Loucy (cell line): ENCODE data around the gene CTBP2.

Source experiments
- H2AFZ ChIP-seq: fragments of 200-600 bp; sonication (generic); 2 replicates; pipeline ENCODE4 v1.6.0; 2016; ENCODE audit warnings: antibody characterized with exemption, mild to moderate bottlenecking, low read length, moderate library complexity
- H3F3A ChIP-seq: fragments of 200-600 bp; 2 replicates; pipeline ENCODE4 v1.6.0; 2016; ENCODE audit warnings: antibody characterized with exemption, low read depth, mild to moderate bottlenecking
- H3K27me3 ChIP-seq: fragments of 200-600 bp; sonication (generic); 2 replicates; pipeline ENCODE4 v1.6.1; 2014; ENCODE audit warnings: low read length, mild to moderate bottlenecking; ENCODE audit not compliant: insufficient read depth, poor library complexity, severe bottlenecking
- H3K36me3 ChIP-seq: fragments of 200-600 bp; sonication (generic); 2 replicates; pipeline ENCODE4 v1.6.1; 2016; ENCODE audit warnings: low read length; ENCODE audit not compliant: insufficient read depth
- H3K4me1 ChIP-seq: fragments of 200-600 bp; sonication (generic); 2 replicates; pipeline ENCODE4 v1.5.1; 2014; ENCODE audit warnings: low read length, mild to moderate bottlenecking; ENCODE audit not compliant: insufficient read depth, poor library complexity, severe bottlenecking
- H3K4me2 ChIP-seq: fragments of 200-600 bp; sonication (generic); 2 replicates; pipeline ENCODE4 v1.6.0; 2014; ENCODE audit warnings: antibody characterized with exemption, low read length, low read depth, mild to moderate bottlenecking; ENCODE audit not compliant: poor library complexity, severe bottlenecking
- H3K4me3 ChIP-seq: fragments of 200-600 bp; sonication (generic); 2 replicates; pipeline ENCODE4 v1.5.1; 2014; ENCODE audit warnings: low read length, mild to moderate bottlenecking, mixed read lengths; ENCODE audit not compliant: poor library complexity, severe bottlenecking
- H3K79me2 ChIP-seq: fragments of 200-600 bp; sonication (generic); 2 replicates; pipeline ENCODE4 v1.6.1; 2014; ENCODE audit warnings: low read length; ENCODE audit not compliant: insufficient read depth
- H3K9ac ChIP-seq: fragments of 200-600 bp; sonication (generic); 2 replicates; pipeline ENCODE4 v1.6.0; 2014; ENCODE audit warnings: mild to moderate bottlenecking, low read depth, low read length, moderate library complexity; ENCODE audit not compliant: poor library complexity, severe bottlenecking
- H3K9me2 ChIP-seq: fragments of 200-600 bp; sonication (generic); replicated peaks from 2 replicates; pipeline ENCODE4 v1.6.1; 2016; ENCODE audit warnings: low read depth, low read length, mixed read lengths
- H3K9me3 ChIP-seq: fragments of 200-600 bp; sonication (generic); 2 replicates; pipeline ENCODE4 v1.6.1; 2014; ENCODE audit warnings: mild to moderate bottlenecking, antibody characterized with exemption, low read length, low read depth; ENCODE audit not compliant: insufficient read depth
- H4K20me1 ChIP-seq: fragments of 200-600 bp; sonication (generic); 2 replicates; pipeline ENCODE4 v1.6.0; 2014; ENCODE audit warnings: antibody characterized with exemption, low read length, mild to moderate bottlenecking; ENCODE audit not compliant: insufficient read depth, poor library complexity, severe bottlenecking
- CTCF ChIP-seq: fragments of 200-600 bp; sonication (generic); conservative IDR thresholded peaks from 2 replicates; pipeline ENCODE4 v1.5.1; 2014; ENCODE audit warnings: mild to moderate bottlenecking, antibody characterized with exemption, low read length
- EZH2phosphoT487 ChIP-seq: fragments of 200-600 bp; IDR thresholded peaks from 2 replicates; pipeline ENCODE4 v1.6.1; 2018; ENCODE audit warnings: antibody characterized with exemption, mild to moderate bottlenecking, moderate library complexity, borderline replicate concordance

The CTBP2 gene

GRCh38 chr10:125175807-125176206, 15.4 kb upstream of the CTBP2 start:
- H3K9me2 ChIP-seq: no peaks in the 10 kb centered on the region; the same call in 1 of the 2 replicates
- no peak overlapping the region for H2AFZ ChIP-seq
- H3F3A ChIP-seq: no peaks in the 10 kb centered on the region
- no peaks in the 10 kb centered on the region for H3K36me3 ChIP-seq
- no peaks in the 10 kb centered on the region for H3K4me1 ChIP-seq
- no peaks in the 10 kb centered on the region for H3K27me3 ChIP-seq
- H4K20me1 ChIP-seq: no peaks in the 10 kb centered on the region
- H3K79me2 ChIP-seq: no peaks in the 10 kb centered on the region
- H3K9me3 ChIP-seq: no peaks in the 10 kb centered on the region
- H3K4me3 ChIP-seq: no peak overlapping the region
- H3K4me2 ChIP-seq: no peak overlapping the region
- H3K9ac ChIP-seq: no peak overlapping the region
- TF ChIP-seq EZH2phosphoT487: no peak
- TF ChIP-seq CTCF: no peak

GRCh38 chr10:125174360-125174759, 14.0 kb upstream of the CTBP2 start:
- Histone ChIP-seq H3K36me3 (no peaks in the 10 kb centered on the region), H3K9ac (no peak overlapping the region), H2AFZ (no peak overlapping the region), H3K79me2 (no peaks in the 10 kb centered on the region), H3K9me2 (no peaks in the 10 kb centered on the region; the same call in 1 of the 2 replicates), H3K4me1 (no peaks in the 10 kb centered on the region), H3K4me2 (no peak overlapping the region), H3K9me3 (no peaks in the 10 kb centered on the region), H3F3A (no peaks in the 10 kb centered on the region), H3K27me3 (no peaks in the 10 kb centered on the region), H3K4me3 (no peak overlapping the region), H4K20me1 (no peaks in the 10 kb centered on the region)
- TF ChIP-seq EZH2phosphoT487 (no peak), CTCF (no peak)

- no peaks in the 10 kb centered on the region; the same call in 1 of the 2 replicates for H3K9me2 ChIP-seq
- no peak overlapping the region for H3K9ac ChIP-seq
- no peaks in the 10 kb centered on the region for H3F3A ChIP-seq
- H3K36me3 ChIP-seq: no peaks in the 10 kb centered on the region
- no peaks in the 10 kb centered on the region for H3K9me3 ChIP-seq
- H3K4me2 ChIP-seq: no peak overlapping the region
- H3K4me1 ChIP-seq: no peaks in the 10 kb centered on the region
- no peak overlapping the region for H3K4me3 ChIP-seq
- H3K79me2 ChIP-seq: no peaks in the 10 kb centered on the region
- no peaks in the 10 kb centered on the region for H3K27me3 ChIP-seq
- no peaks in the 10 kb centered on the region for H4K20me1 ChIP-seq
- TF ChIP-seq EZH2phosphoT487: no peak
- no peak for TF ChIP-seq CTCF
- no peak overlapping the region for H2AFZ ChIP-seq
Observed at GRCh38 chr10:125172694-125173093, 12.3 kb upstream of the CTBP2 start.
